ENCODE data around the gene SPIRE1. TPM values are rescaled to one million over a fixed set of nuclear protein-coding genes. Genes with fewer than 3 reads are reported as not detected.
A peak's percentile ranks its signal among the peaks of the same experiment; 100 is the strongest.

SPIRE1 gene
- total RNA-seq, 2 donors from 2014 or later: 1.1 to 3.5 TPM

GRCh38 chr18:12431561-12431960, 226.3 kb downstream of the SPIRE1 start:
- no peak for ATAC-seq
- Mint-ChIP-seq H3K4me1 (no peaks in the 10 kb centered on the region), H3K27ac (no peak overlapping the region), H3K4me3 (no peak overlapping the region), H3K36me3 (ENCODE audit: low read depth) (peaks cover 2% of the 10 kb centered on the region), H3K27me3 (no peaks in the 10 kb centered on the region)
- no peaks in the 10 kb centered on the region for H3K9me3 ChIP-seq (ENCODE audit: control insufficient read depth, low read length, poor library complexity, severe bottlenecking)
- DNase-seq: no peak

GRCh38 chr18:12430137-12430990, 227.5 kb downstream of the SPIRE1 start:
- Mint-ChIP-seq H3K4me3 (no peak overlapping the region), H3K4me1 (no peaks in the 10 kb centered on the region), H3K27ac (no peak overlapping the region), H3K36me3 (ENCODE audit: low read depth) (peaks cover 2% of the 10 kb centered on the region), H3K27me3 (no peaks in the 10 kb centered on the region)
- DNase-seq (no peak), ATAC-seq (no peak)
- H3K9me3 ChIP-seq (ENCODE audit: control insufficient read depth, low read length, poor library complexity, severe bottlenecking): no peaks in the 10 kb centered on the region

DNA sequence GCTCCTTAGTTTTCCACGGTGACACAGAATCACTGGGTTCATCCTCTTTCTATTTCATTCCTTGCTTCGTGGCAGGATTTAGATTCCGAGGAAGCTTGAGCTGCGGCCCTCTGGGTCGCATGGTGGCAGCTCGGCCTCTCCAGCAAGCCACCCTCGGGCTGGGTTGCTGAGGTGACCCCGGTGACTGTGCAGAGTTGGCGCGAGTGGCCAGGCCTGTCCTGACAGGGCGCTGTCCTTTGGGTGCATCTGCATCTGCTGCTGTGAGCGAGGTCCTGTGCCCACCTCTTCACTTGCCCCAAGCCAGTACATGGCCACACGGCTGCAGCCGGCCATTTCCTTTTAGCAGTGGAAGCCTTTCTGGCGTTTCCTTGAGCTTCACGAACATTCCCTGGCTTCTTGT, 228.4 kb downstream of the SPIRE1 start:
- ATAC-seq (no peak), DNase-seq (no peak)
- H3K4me3 Mint-ChIP-seq: no peak overlapping the region
- H3K36me3 Mint-ChIP-seq (ENCODE audit: low read depth): peaks cover 2% of the 10 kb centered on the region
- H3K9me3 ChIP-seq (ENCODE audit: control insufficient read depth, low read length, poor library complexity, severe bottlenecking): no peaks in the 10 kb centered on the region
- no peaks in the 10 kb centered on the region for H3K27me3 Mint-ChIP-seq
- no peaks in the 10 kb centered on the region for H3K4me1 Mint-ChIP-seq
- H3K27ac Mint-ChIP-seq: no peak overlapping the region

DNA sequence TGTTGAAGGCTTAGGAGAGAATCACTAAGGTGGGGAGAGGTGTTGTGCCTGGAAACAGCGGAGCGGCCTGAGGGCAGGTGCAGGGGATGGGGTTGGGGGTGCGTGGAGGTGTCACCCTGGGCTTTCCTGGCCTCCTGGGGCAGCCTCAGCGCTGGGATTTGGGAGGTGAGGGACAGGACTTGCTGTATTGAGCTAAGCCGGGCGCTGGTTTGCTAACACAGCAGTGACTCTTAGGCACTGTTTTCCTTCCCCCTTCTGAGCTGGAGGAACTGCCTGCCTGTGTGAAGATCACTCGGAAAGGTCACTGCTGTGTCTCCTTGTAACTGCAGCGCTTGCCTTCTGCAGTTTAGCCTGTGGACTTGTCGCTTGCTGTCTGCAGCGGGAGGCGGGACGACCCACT, 229.0 kb downstream of the SPIRE1 start:
- H3K4me1 Mint-ChIP-seq: no peaks in the 10 kb centered on the region
- H3K9me3 ChIP-seq (ENCODE audit: control insufficient read depth, low read length, poor library complexity, severe bottlenecking): no peaks in the 10 kb centered on the region
- H3K4me3 Mint-ChIP-seq: no peak overlapping the region
- H3K27me3 Mint-ChIP-seq: peaks cover 4% of the 10 kb centered on the region
- H3K27ac Mint-ChIP-seq: no peak overlapping the region
- ATAC-seq: no peak
- no peak for DNase-seq
- peaks cover 2% of the 10 kb centered on the region for H3K36me3 Mint-ChIP-seq (ENCODE audit: low read depth)

DNA sequence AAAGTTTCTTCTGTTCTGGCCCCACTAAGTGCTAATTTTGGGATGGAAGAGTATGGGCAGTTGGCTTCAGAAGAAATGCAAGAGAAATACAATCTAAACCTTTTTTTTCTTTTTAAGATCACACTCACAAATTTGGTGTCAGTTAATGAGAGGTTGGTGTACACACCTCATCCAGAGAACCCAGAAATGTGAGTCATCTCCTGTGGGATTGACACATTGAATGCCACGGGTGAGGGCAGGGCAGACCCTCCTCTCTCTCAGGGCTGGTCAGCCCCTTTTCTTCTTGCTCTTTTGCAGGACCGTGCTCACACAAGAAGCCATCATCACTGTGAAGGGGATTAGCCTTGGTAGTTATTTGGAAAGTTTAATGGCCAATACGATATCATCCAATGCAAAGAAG, 231.0 kb downstream of the SPIRE1 start:
- H3K9me3 ChIP-seq (ENCODE audit: control insufficient read depth, low read length, poor library complexity, severe bottlenecking): no peaks in the 10 kb centered on the region
- H3K27me3 Mint-ChIP-seq: peaks cover 13% of the 10 kb centered on the region
- H3K4me3 Mint-ChIP-seq: no peak overlapping the region
- no peak for DNase-seq
- H3K27ac Mint-ChIP-seq: no peak overlapping the region
- ATAC-seq: no peak
- no peaks in the 10 kb centered on the region for H3K36me3 Mint-ChIP-seq (ENCODE audit: low read depth)
- H3K4me1 Mint-ChIP-seq: no peaks in the 10 kb centered on the region

DNA sequence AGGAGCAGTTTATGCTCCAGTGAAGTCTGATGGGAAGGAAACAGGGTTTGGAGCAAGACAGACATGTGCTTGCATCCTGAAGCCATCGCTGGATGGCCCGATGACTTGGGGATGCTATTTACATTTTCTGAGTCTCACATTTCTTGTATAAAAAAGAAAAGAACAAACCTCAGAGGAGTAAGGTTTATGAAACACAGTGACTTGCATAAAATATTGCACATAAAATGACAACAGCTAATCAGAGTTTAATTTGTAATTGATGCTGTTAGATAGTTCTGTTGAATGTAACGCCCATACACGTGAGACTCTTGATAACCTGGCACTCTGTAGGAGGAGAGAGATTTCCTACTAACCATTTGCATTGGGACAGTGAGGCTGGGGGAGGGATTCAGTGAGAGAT, 233.7 kb downstream of the SPIRE1 start:
- Mint-ChIP-seq H3K4me3 (no peak overlapping the region), H3K27ac (no peak overlapping the region), H3K4me1 (peaks cover 7% of the 10 kb centered on the region), H3K27me3 (peaks cover 13% of the 10 kb centered on the region), H3K36me3 (ENCODE audit: low read depth) (no peaks in the 10 kb centered on the region)
- DNase-seq (no peak), ATAC-seq (no peak)
- no peaks in the 10 kb centered on the region for H3K9me3 ChIP-seq (ENCODE audit: control insufficient read depth, low read length, poor library complexity, severe bottlenecking)

DNA sequence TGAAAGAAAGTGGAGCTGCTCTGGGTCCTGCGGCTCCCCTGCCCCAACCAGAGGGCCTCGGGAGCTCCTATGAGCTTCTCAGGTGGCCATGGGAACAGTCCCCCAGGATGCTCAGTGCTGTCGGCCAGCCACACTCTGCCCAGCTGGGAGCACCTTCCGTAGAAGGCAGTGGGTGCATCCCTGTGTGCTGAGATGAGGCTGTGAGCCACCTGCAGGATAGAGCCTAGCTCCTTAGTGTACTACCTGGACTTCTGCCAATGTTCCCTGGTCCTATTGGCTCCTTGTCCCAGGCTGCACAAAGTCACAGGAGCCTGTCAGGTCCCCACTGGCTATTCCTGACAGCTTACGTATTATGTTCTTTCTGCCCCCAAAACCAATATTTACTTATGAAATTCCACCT, 234.1 kb downstream of the SPIRE1 start:
- Mint-ChIP-seq H3K36me3 (ENCODE audit: low read depth) (no peaks in the 10 kb centered on the region), H3K27me3 (peaks cover 13% of the 10 kb centered on the region), H3K27ac (no peak overlapping the region), H3K4me1 (peaks cover 7% of the 10 kb centered on the region), H3K4me3 (no peak overlapping the region)
- ATAC-seq: no peak
- DNase-seq: no peak
- H3K9me3 ChIP-seq (ENCODE audit: control insufficient read depth, low read length, poor library complexity, severe bottlenecking): no peaks in the 10 kb centered on the region

GRCh38 chr18:12423393-12423792, 234.5 kb downstream of the SPIRE1 start:
- peaks cover 7% of the 10 kb centered on the region for H3K4me1 Mint-ChIP-seq
- peaks cover 13% of the 10 kb centered on the region for H3K27me3 Mint-ChIP-seq
- DNase-seq (no peak), ATAC-seq (no peak)
- H3K4me3 Mint-ChIP-seq: no peak overlapping the region
- no peak overlapping the region for H3K27ac Mint-ChIP-seq
- H3K36me3 Mint-ChIP-seq (ENCODE audit: low read depth): no peaks in the 10 kb centered on the region
- no peaks in the 10 kb centered on the region for H3K9me3 ChIP-seq (ENCODE audit: control insufficient read depth, low read length, poor library complexity, severe bottlenecking)

- DNase-seq (no peak), ATAC-seq (no peak)
- H3K9me3 ChIP-seq (ENCODE audit: control insufficient read depth, low read length, poor library complexity, severe bottlenecking): no peaks in the 10 kb centered on the region
- peaks cover 13% of the 10 kb centered on the region for H3K27me3 Mint-ChIP-seq
- H3K4me3 Mint-ChIP-seq: no peak overlapping the region
- no peak overlapping the region for H3K27ac Mint-ChIP-seq
- no peaks in the 10 kb centered on the region for H3K36me3 Mint-ChIP-seq (ENCODE audit: low read depth)
- H3K4me1 Mint-ChIP-seq: peaks cover 7% of the 10 kb centered on the region
Measured at GRCh38 chr18:12422936-12423335, 235.0 kb downstream of the SPIRE1 start.

GRCh38 chr18:12421732-12422131, 236.2 kb downstream of the SPIRE1 start:
- Mint-ChIP-seq H3K36me3 (ENCODE audit: low read depth) (no peaks in the 10 kb centered on the region), H3K27me3 (peaks cover 13% of the 10 kb centered on the region), H3K4me1 (peaks cover 7% of the 10 kb centered on the region), H3K27ac (no peak overlapping the region), H3K4me3 (peak overlapping the region; percentile 87)
- ATAC-seq (no peak), DNase-seq (no peak)
- H3K9me3 ChIP-seq (ENCODE audit: control insufficient read depth, low read length, poor library complexity, severe bottlenecking): no peaks in the 10 kb centered on the region

DNA sequence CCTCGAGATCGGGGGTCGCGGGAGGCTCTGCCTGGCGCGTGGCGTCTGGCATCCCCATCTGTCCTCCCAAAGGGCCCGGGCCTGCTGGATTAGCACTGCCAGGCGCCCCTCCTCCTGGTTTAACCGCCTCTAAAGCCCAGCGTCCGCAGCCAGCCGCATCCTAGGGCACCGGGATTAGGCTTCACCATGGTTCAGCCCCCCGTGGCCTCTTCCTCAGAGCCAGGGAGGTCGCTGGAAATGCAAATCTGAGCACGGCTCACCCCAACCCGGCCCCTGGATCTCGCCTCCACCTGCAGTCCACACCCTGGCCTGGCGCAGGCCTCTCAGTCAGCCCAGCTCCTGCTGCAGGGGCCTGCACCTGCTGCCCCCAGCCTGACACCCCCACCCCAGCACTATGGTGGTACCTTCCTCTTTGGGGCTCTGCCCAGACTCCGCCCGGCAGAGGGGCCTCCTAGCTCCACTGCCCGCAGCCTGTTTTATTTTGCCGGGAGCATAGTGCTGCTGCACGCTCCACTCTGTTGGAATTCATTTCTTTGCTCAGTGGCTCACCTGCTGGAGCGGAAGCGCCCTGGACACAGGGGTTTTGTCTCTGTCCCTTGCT, 237.0 kb downstream of the SPIRE1 start:
- H3K36me3 Mint-ChIP-seq (ENCODE audit: low read depth): no peaks in the 10 kb centered on the region
- peak overlapping the region; percentile 66 for H3K27ac Mint-ChIP-seq
- H3K4me3 Mint-ChIP-seq: peak overlapping the region; percentile 87
- peaks cover 7% of the 10 kb centered on the region for H3K4me1 Mint-ChIP-seq
- no peaks in the 10 kb centered on the region for H3K9me3 ChIP-seq (ENCODE audit: control insufficient read depth, low read length, poor library complexity, severe bottlenecking)
- no peak for DNase-seq
- no peak for ATAC-seq
- peaks cover 13% of the 10 kb centered on the region for H3K27me3 Mint-ChIP-seq

DNA sequence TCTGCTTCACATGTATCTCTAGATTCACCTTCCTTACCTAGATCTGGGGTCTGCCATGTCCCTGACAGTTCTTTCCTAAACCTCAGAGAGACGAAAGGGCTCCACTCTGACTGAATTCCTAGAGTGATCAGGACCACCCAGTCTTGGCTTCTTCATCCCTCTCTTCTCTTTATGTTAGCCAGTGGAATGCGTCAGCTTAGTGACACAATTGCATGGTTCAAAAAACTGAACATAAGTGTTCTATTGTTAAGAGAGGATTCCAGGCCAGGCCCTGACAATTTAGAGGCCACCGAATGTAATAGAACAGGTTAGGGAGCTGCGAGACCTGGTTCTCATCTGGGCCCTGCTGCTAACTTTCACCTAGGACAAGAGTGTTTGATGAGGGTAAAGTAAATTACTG, 240.2 kb downstream of the SPIRE1 start:
- ATAC-seq (no peak), DNase-seq (no peak)
- Mint-ChIP-seq H3K4me3 (no peak overlapping the region), H3K4me1 (peaks cover 7% of the 10 kb centered on the region), H3K36me3 (ENCODE audit: low read depth) (no peaks in the 10 kb centered on the region), H3K27me3 (peaks cover under 1% of the 10 kb centered on the region), H3K27ac (no peak overlapping the region)
- no peaks in the 10 kb centered on the region for H3K9me3 ChIP-seq (ENCODE audit: control insufficient read depth, low read length, poor library complexity, severe bottlenecking)

DNA sequence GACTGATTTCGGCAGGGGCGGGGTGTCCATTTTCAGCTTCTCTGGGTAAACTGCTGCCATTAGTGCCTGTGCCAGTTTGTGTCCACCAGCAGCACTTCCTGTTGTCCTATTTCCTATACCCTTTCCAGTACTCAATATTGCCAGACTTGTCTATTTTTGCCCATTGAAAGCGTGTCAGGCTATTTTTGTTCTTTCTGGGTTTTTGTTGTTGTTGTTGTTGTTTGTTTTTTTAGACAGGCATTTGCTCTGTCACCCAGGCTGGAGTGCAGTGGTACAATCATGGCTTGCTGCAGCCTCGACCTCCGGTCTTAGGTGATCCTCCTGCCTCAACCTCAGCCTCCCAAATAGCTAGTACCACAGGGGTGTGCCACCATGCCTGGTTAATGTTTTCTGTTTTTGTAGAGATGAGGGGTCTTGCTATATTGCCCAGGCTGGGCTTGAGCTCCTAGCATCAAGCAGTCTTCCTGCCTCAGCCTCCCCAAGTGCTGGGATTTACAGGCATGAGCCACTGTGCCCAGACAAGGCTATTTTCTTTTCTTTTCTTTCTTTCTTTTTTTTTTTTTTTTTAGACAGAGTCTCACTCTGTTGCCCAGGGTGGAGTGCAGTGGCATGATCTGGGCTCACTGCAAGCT, 241.7 kb downstream of the SPIRE1 start:
- no peaks in the 10 kb centered on the region for H3K9me3 ChIP-seq (ENCODE audit: control insufficient read depth, low read length, poor library complexity, severe bottlenecking)
- no peak for ATAC-seq
- Mint-ChIP-seq H3K36me3 (ENCODE audit: low read depth) (no peaks in the 10 kb centered on the region), H3K27me3 (no peaks in the 10 kb centered on the region), H3K27ac (no peak overlapping the region), H3K4me1 (peaks cover 6% of the 10 kb centered on the region), H3K4me3 (no peak overlapping the region)
- no peak for DNase-seq
